HG03378 (cell line): ENCODE measurements around the gene GDPD5.

Experiments used
- ATAC-seq: cut with Tn5 transposase; IDR thresholded peaks from one replicate; pipeline ENCODE4 v1.9.1; 2021; ENCODE audit warnings: mild to moderate bottlenecking, moderate library complexity; ENCODE audit not compliant: unreplicated experiment

The GDPD5 gene

GRCh38 chr11:75495749-75496304 lies 29.9 kb downstream of the GDPD5 start:
- ATAC-seq, result no peak

DNA sequence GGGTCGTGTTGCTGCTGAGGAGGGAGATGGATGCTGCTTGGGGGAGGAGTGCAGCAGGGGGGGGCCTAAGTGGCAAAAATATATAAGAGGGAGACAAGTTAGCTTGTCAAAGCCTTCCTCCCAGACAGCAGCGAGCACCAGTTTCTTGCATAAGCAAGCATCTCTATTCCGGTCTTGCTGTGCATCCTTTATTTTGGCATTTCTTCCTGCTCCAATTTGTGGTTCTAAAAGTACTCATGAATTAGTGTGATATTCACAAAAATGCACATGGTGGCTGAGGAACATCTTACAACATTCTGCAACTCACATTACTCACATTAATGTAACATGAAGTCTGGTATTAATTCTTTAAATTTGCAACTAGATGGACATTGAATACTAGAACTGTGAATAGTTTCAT lies 32.1 kb downstream of the GDPD5 start:
- ATAC-seq, result no peak

GRCh38 chr11:75492181-75492820 lies 33.4 kb downstream of the GDPD5 start:
- no peak for ATAC-seq

GRCh38 chr11:75491465-75491864 lies 34.3 kb downstream of the GDPD5 start:
- ATAC-seq, result no peak

GRCh38 chr11:75490221-75491181 lies 35.2 kb downstream of the GDPD5 start:
- no peak for ATAC-seq

- no peak for ATAC-seq
These were observed 38.4 kb downstream of the GDPD5 start for GRCh38 chr11:75487365-75487764.

GRCh38 chr11:75485742-75486141 lies 40.0 kb downstream of the GDPD5 start:
- no peak for ATAC-seq

- no peak for ATAC-seq
These were observed 42.7 kb downstream of the GDPD5 start for GRCh38 chr11:75482931-75483469.

DNA sequence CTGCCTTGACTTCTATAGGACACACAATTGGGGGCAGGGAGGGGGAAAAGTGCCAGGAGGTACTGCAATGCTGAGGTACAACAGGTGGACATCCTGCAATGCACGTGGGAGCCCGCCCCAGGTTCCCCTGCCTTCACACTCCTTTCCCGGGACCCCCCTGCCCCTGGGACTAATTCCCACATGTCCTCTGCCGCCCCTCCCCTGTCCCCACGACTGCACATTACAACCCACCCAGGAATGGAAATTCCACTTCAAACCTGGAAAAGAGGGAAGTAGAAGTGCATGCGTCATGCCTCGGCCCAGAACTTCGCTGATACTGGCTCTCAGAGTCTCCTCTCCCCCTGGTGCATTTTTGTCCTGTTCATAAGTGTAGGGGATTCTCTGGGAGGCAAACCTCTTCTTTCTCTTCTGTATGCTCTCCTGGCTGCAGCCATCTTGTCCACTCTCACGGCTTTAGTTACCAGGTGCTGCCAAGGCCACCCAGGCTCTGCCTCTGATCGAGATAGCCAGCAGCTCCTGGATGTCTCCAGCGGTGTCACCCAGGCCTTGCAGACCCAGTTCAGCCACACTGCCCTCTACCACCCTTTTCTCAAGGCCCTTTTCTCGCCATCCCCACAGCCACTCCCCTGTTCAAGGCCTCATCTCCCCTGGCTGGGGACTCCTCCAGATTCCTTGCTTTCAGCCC lies 43.7 kb downstream of the GDPD5 start:
- ATAC-seq, result no peak

GRCh38 chr11:75481223-75481921 lies 44.4 kb downstream of the GDPD5 start:
- no peak for ATAC-seq

- ATAC-seq, result no peak
These were observed 45.3 kb downstream of the GDPD5 start for GRCh38 chr11:75480185-75481175.

DNA sequence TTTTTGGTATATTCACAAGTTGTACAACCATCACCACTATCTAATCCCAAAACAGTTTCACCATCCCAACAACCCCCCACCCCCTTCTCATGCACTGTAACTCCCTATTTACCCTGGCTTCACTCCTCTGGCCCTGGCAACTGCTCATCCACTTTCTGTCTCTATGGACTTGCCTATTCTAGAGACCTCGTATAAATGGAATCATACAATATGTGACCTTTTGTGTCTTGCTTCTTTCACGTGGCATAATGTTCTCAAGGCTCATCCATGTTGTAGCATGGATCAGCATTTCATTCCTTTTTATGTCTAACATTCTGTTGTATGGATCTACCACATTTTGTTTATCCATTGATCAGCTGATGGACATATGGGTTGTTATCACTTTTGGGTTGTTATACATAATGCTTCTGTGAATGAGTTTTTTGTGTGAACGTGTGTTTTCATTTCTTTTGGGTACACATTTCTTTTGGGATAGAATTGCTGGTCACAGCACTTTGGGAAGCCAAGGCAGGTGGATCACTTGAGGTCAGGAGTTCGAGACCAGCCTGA lies 46.1 kb downstream of the GDPD5 start:
- no peak for ATAC-seq

- ATAC-seq, result no peak
These were observed 46.8 kb downstream of the GDPD5 start for GRCh38 chr11:75478783-75479596.

GRCh38 chr11:75477614-75477935 lies 48.2 kb downstream of the GDPD5 start:
- no peak for ATAC-seq

DNA sequence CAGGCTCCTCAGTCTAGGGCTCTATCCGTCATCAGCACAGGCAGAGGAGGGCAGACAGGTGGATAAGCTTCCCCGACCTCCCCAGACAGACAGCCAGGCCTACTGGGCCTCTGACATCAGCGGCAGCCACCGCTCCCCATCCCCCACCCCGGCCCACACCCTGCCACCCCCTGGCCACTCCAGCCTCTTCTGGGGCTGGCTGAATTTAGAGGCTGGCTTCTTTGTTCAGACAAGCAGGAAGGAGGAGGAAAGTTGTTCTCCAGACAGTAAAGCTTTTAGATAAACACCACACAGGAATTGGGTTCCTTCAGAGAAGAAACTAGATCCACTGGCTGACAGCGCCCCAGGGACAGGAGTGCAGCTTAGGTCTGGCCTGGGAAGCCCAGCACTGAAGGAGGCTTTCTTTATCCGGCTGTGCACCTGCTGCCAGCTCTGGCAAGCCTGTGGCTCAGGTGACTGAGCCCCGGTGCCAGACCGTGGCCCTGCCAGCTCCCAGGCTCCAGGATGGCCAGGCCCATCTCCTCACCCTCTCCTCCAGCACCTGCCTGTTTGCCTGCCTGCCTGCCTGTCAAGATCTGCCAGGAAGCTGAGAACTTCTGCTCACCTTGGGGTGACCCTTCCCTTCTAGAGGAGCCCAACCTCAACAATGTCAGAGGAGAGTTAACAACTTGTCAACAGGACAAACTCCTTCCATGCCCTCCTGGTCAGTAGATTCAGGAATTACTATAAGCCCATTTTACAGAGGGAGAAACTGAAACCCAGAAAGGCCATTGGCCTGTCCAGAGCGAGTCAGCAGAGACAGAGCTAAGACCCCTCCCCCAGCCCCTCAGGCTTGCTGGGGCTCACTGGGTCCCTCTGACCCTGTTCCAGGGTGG lies 48.8 kb downstream of the GDPD5 start:
- ATAC-seq, result no peak

GRCh38 chr11:75475767-75476650 lies 49.7 kb downstream of the GDPD5 start:
- no peak for ATAC-seq
